OCI-LY1 (cell line): ENCODE data around the gene LCE1A.

Experiments used
- CTCF ChIP-seq: fragments of 200-600 bp; sonication (generic), shearing (Covaris generic); IDR thresholded peaks from 2 replicates; pipeline ENCODE4 v1.5.1; 2017; ENCODE audit warnings: mild to moderate bottlenecking, antibody characterized with exemption, low read length, moderate library complexity, mixed read lengths
- EZH2 ChIP-seq: fragments of 200-600 bp; sonication (generic), shearing (Covaris generic); IDR thresholded peaks from 2 replicates; pipeline ENCODE4 v1.8.0; 2017; ENCODE audit warnings: borderline replicate concordance, mixed run types, mild to moderate bottlenecking, antibody characterized with exemption, low read length, moderate library complexity, mixed read lengths

GRCh38 chr1:152783095-152783494, 44.2 kb upstream of the LCE1A start:
- TF ChIP-seq CTCF (no peak), EZH2 (no peak)
